ENCODE results near the gene CLINT1. TPM values are rescaled to one million over a fixed set of nuclear protein-coding genes. Genes with fewer than 3 reads are reported as not detected.
A peak's percentile ranks its signal among the peaks of the same experiment; 100 is the strongest.

The CLINT1 gene
- total RNA-seq, 6 donors from 2014 or later, result 66.2 to 211 (median 123) TPM

- Histone ChIP-seq H3K4me3 (no peak overlapping the region), H3K36me3 (peaks cover 0 to 10% (median 2%) of the 10 kb centered on the region in 4 donors), H3K27ac (peak overlapping the region in 2 of 4 donors; percentile 32), H3K27me3 (no peaks in the 10 kb centered on the region), H3K9me3 (no peaks in the 10 kb centered on the region), H3K4me1 (peaks cover 7 to 25% (median 16%) of the 10 kb centered on the region in 4 donors)
- ATAC-seq (ENCODE audit: low FRiP score in 2 of 2), result no peak
- DNase-seq, result no peak
- WGBS, 2 donors, result 56 to 59% methylated on average over 3 of the region's 3 CpGs
- TF ChIP-seq CTCF (IDR thresholded peaks at IDR 0.05), result no peak
- no peak for TF ChIP-seq POLR2A (IDR thresholded peaks at IDR 0.05)
- TF ChIP-seq EP300 (IDR thresholded peaks at IDR 0.05), result no peak
- no peak for TF ChIP-seq POLR2AphosphoS5 (IDR thresholded peaks at IDR 0.05)
Measured at GRCh38 chr5:157819502-157820115, 39.3 kb downstream of the CLINT1 start.

- peaks cover 7 to 25% (median 16%) of the 10 kb centered on the region in 4 donors for H3K4me1 ChIP-seq
- 95 to 96% methylated on average over 2 of the region's 2 CpGs for WGBS, 2 donors
Measured at GRCh38 chr5:157818368-157818767, 40.6 kb downstream of the CLINT1 start.

GRCh38 chr5:157817928-157818327 is 41.0 kb downstream of the CLINT1 start:
- Histone ChIP-seq H3K27ac (no peak overlapping the region), H3K36me3 (peaks cover 5 to 26% (median 14%) of the 10 kb centered on the region in 4 donors), H3K4me1 (peaks cover 7 to 25% (median 16%) of the 10 kb centered on the region in 4 donors), H3K27me3 (no peaks in the 10 kb centered on the region), H3K4me3 (no peak overlapping the region), H3K9me3 (no peaks in the 10 kb centered on the region)
- DNase-seq (no peak), ATAC-seq (ENCODE audit: low FRiP score in 2 of 2) (no peak)
- TF ChIP-seq POLR2AphosphoS5 (IDR thresholded peaks at IDR 0.05), result no peak
- no peak for TF ChIP-seq CTCF (IDR thresholded peaks at IDR 0.05)
- TF ChIP-seq EP300 (IDR thresholded peaks at IDR 0.05), result no peak
- no peak for TF ChIP-seq POLR2A (IDR thresholded peaks at IDR 0.05)
- WGBS, 2 donors, result 98 to 100% methylated on average over 2 of the region's 2 CpGs

More at GRCh38 chr5:157818368-157818767, 40.6 kb downstream of the CLINT1 start:
- TF ChIP-seq POLR2A (IDR thresholded peaks at IDR 0.05), result no peak
- TF ChIP-seq EP300 (IDR thresholded peaks at IDR 0.05), result no peak
- no peak for TF ChIP-seq POLR2AphosphoS5 (IDR thresholded peaks at IDR 0.05)
- no peak for TF ChIP-seq CTCF (IDR thresholded peaks at IDR 0.05)
- H3K27me3 ChIP-seq, result no peaks in the 10 kb centered on the region
- H3K36me3 ChIP-seq, result peaks cover 4 to 21% (median 11%) of the 10 kb centered on the region in 4 donors
- no peaks in the 10 kb centered on the region for H3K9me3 ChIP-seq
- H3K4me3 ChIP-seq, result no peak overlapping the region
- no peak overlapping the region for H3K27ac ChIP-seq
- DNase-seq (no peak), ATAC-seq (ENCODE audit: low FRiP score in 2 of 2) (no peak)

GRCh38 chr5:157817387-157817702 is 41.6 kb downstream of the CLINT1 start:
- Histone ChIP-seq H3K27me3 (no peaks in the 10 kb centered on the region), H3K4me3 (no peak overlapping the region), H3K9me3 (no peaks in the 10 kb centered on the region), H3K4me1 (peaks cover 7 to 25% (median 14%) of the 10 kb centered on the region in 4 donors), H3K27ac (no peak overlapping the region), H3K36me3 (peaks cover 5 to 32% (median 19%) of the 10 kb centered on the region in 4 donors)
- 86 to 87% methylated on average over 5 of the region's 5 CpGs for WGBS, 2 donors
- DNase-seq, result no peak
- ATAC-seq (ENCODE audit: low FRiP score in 2 of 2), result no peak
- no peak for TF ChIP-seq EP300 (IDR thresholded peaks at IDR 0.05)
- no peak for TF ChIP-seq POLR2AphosphoS5 (IDR thresholded peaks at IDR 0.05)
- no peak for TF ChIP-seq POLR2A (IDR thresholded peaks at IDR 0.05)
- no peak for TF ChIP-seq CTCF (IDR thresholded peaks at IDR 0.05)

Measured in upper lobe of left lung (tissue), 6 donors.